ENCODE data around the gene GPA33.

GRCh38 chr1:167101754-167102153 lies 11.6 kb upstream of the GPA33 start:
- TF ChIP-seq ZBTB26 (tag by site-specific recombination; optimal IDR thresholded peaks at IDR 0.05) (no peak), YY1 (tag by site-specific recombination; IDR thresholded peaks at IDR 0.05) (no peak), CTCF (tag by site-specific recombination; IDR thresholded peaks at IDR 0.05) (no peak), ZNF488 (tag by site-specific recombination; IDR thresholded peaks at IDR 0.05) (no peak)
